Panc1 (cell line): ENCODE results near the gene CHCHD6. TPM values are rescaled to one million over a fixed set of nuclear protein-coding genes. Genes with fewer than 3 reads are reported as not detected.

Source experiments
- ATAC-seq: fragments of 200-7000 bp; cut with Tn5 transposase; 2 replicates; pipeline ENCODE4 v1.9.1; 2020; ENCODE audit warnings: mild to moderate bottlenecking, moderate library complexity
- BruUV-seq: library from RNA; stranded (reverse); fragments of 400-500 nt; replicated peaks from 2 replicates; lab custom pipeline; 2021; lab: Mats Ljungman, UMichigan
- CTCF ChIA-PET: fragments of 300-600 bp; sonication (Branson Sonifier 250); formaldehyde crosslinking; loops from one replicate; lab custom pipeline; 2022; ENCODE audit warnings: antibody characterized with exemption; lab: Charles Lee
- POLR2A ChIA-PET: fragments of 300-600 bp; sonication (Branson Sonifier 250); formaldehyde crosslinking; loops from one replicate; lab custom pipeline; 2022; ENCODE audit warnings: antibody characterized with exemption; lab: Charles Lee
- DNase-seq: peaks from one replicate; pipeline ENCODE4 v3.0.0-alpha.2; 2010; ENCODE audit warnings: low read depth, low spot score
- H3K27ac ChIP-seq: 2 replicates; pipeline ENCODE4 v1.5.1; 2011; ENCODE audit warnings: mild to moderate bottlenecking, low read length, inconsistent platforms
- H3K27me3 ChIP-seq: fragments of 200-500 bp; sonication (Bioruptor generic); 2 replicates; pipeline ENCODE4 v1.6.0; 2014; ENCODE audit warnings: low read length, inconsistent platforms; ENCODE audit not compliant: control insufficient read depth, insufficient read depth
- H3K36me3 ChIP-seq: fragments of 200-500 bp; sonication (Bioruptor generic); 2 replicates; pipeline ENCODE4 v1.5.1; 2014; ENCODE audit warnings: inconsistent platforms, mild to moderate bottlenecking, low read length, moderate library complexity; ENCODE audit not compliant: control insufficient read depth, insufficient read depth
- H3K4me1 ChIP-seq: 2 replicates; pipeline ENCODE4 v1.5.1; 2011; ENCODE audit warnings: inconsistent platforms, mild to moderate bottlenecking, low read length, moderate library complexity; ENCODE audit not compliant: control insufficient read depth, insufficient read depth
- H3K4me3 ChIP-seq, 2 experiments: 2 replicates each; pipeline ENCODE4 v1.5.1; 2011 to 2012; ENCODE audit warnings: low read depth in 2 of 2, low read length in 2 of 2, mild to moderate bottlenecking in 2 of 2, inconsistent platforms in 1 of 2, moderate library complexity in 1 of 2
- H3K9me3 ChIP-seq: fragments of 200-500 bp; sonication (Bioruptor generic); 2 replicates; pipeline ENCODE4 v1.5.1; 2014; ENCODE audit warnings: low read depth, mild to moderate bottlenecking, inconsistent platforms, low read length, moderate library complexity; ENCODE audit not compliant: control insufficient read depth, insufficient read depth
- CTCF ChIP-seq: fragments of 450-650 bp; IDR thresholded peaks from 2 replicates; pipeline ENCODE4 v1.5.1; 2017; ENCODE audit warnings: mild to moderate bottlenecking
- POLR2AphosphoS5 ChIP-seq: IDR thresholded peaks from 2 replicates; pipeline ENCODE4 v1.6.1; 2012; ENCODE audit warnings: mild to moderate bottlenecking, low read depth, low read length, moderate library complexity
- REST ChIP-seq, 2 experiments: IDR thresholded peaks; 2 replicates each; pipeline ENCODE4 v1.6.1; 2011 to 2012; ENCODE audit warnings: low read depth in 2 of 2, control low read depth in 1 of 2, low read length in 1 of 2, mild to moderate bottlenecking in 1 of 2, moderate library complexity in 1 of 2; ENCODE audit not compliant: insufficient read depth in 1 of 2
- SIN3A ChIP-seq: IDR thresholded peaks from 2 replicates; pipeline ENCODE4 v1.6.1; 2012; ENCODE audit warnings: low read depth, mild to moderate bottlenecking, low read length, moderate library complexity, borderline replicate concordance; ENCODE audit not compliant: insufficient read depth
- TCF7L2 ChIP-seq: IDR thresholded peaks from 2 replicates; pipeline ENCODE4 v1.6.1; 2011; ENCODE audit warnings: mild to moderate bottlenecking, low read depth, low read length, inconsistent platforms
- in situ Hi-C: cut with HindIII; loops from 2 replicates; pipeline ENCODE4 v1.10.0; 2016; ENCODE audit warnings: low sequenced_read_pairs, low pct_unique_long_range_greater_than_20kb
- intact Hi-C: fragments of 100-400 bp; cut with micrococcal nuclease; formaldehyde crosslinking; loops from one replicate; pipeline ENCODE4 v1.10.0; 2022; ENCODE audit not compliant: unreplicated experiment
- total RNA-seq: library from RNA; stranded (reverse); gene quantifications from one replicate; pipeline ENCODE4 v1.2.1, GENCODE V29; 2021; ENCODE audit not compliant: unreplicated experiment

CHCHD6 gene
- total RNA-seq, 1 experiment from 2014 or later, result 31.5 TPM

DNA sequence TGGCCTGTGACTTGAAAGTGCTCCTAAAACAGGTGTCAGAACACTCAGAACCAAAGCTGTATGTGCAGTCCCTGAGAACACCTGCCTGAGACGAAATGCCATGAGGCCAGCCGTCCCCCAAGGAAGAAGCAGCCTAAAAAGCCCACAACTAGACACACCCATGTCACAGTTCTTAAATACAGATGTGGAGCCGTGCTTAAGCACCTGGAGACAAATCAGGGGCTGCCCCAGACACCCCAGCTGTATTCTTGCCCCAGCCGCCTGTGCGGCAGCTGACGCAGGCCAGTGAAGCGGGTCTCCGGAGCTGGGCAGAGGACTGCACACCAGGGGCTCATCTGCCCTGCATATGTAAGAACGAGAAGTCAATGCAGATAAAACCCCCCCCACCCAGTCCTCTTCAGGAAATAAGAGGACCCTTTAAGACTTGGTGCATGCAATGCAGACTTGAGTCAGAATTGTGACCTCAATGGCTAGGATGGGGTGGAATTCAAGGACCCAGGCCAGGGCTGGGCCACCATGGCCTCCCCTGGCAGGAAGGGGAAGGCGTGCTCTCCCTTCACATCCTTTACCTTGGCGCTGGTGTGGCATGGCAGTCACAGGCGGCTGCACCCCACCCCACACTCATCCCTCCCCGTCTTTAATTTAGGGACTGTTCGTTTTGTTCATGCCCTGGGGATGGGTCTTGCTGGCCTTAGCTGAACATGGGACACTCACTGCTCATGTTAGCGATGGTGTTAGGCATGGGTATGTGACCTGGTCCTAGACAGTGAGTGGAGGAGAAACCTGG lies 251.2 kb downstream of the CHCHD6 start:
- TF ChIP-seq SIN3A, result no peak
- no peak for TF ChIP-seq REST (IDR thresholded peaks at IDR 0.05; ENCODE audit: insufficient read depth in 1 of 2, low read depth in 2 of 2, low read length in 1 of 2)
- no peak for TF ChIP-seq TCF7L2
- TF ChIP-seq POLR2AphosphoS5, result no peak
- TF ChIP-seq CTCF, result no peak
- in situ Hi-C loops (no loop called here), intact Hi-C loops (no loop called here)
- peaks cover 8% of the 10 kb centered on the region for H3K4me1 ChIP-seq
- H3K27me3 ChIP-seq, result no peaks in the 10 kb centered on the region
- no peaks in the 10 kb centered on the region for H3K9me3 ChIP-seq
- H3K4me3 ChIP-seq, result no peak overlapping the region
- no peak for ATAC-seq
- no TSS peak for BruUV-seq
- CTCF ChIA-PET, result no interaction called here
- H3K36me3 ChIP-seq, result no peaks in the 10 kb centered on the region
- H3K27ac ChIP-seq, result no peak overlapping the region
- POLR2A ChIA-PET, result no interaction called here
- no peak for DNase-seq

DNA sequence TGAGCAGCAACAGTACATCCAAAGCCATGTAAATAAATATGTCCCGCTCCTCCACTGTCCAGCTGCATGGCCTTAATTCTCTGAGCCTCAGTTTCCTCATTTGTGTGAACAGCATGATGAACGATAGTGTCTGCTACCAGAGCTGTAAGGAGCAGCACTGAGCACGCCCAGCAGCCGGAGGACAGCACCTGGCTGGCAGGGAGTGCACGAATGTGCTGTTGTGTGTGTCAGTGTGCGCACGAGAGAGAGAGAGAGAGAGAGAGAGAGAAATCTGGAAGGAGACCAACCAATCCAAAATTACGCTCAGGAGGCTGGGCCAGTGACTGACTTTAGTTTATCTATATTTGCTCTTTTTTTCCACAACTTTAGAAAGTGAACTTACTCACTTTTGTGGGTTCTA lies 252.3 kb downstream of the CHCHD6 start:
- no peaks in the 10 kb centered on the region for H3K9me3 ChIP-seq
- DNase-seq, result no peak
- in situ Hi-C loops (no loop called here), intact Hi-C loops (no loop called here)
- H3K27me3 ChIP-seq, result no peaks in the 10 kb centered on the region
- ATAC-seq, result no peak
- no TSS peak for BruUV-seq
- TF ChIP-seq CTCF (no peak), REST (IDR thresholded peaks at IDR 0.05; ENCODE audit: insufficient read depth in 1 of 2, low read depth in 2 of 2, low read length in 1 of 2) (no peak), TCF7L2 (no peak), SIN3A (no peak), POLR2AphosphoS5 (no peak)
- no peak overlapping the region for H3K4me3 ChIP-seq
- H3K27ac ChIP-seq, result no peak overlapping the region
- peaks cover 20% of the 10 kb centered on the region for H3K4me1 ChIP-seq
- no peaks in the 10 kb centered on the region for H3K36me3 ChIP-seq
- POLR2A ChIA-PET, result no interaction called here
- CTCF ChIA-PET, result no interaction called here
